H1 (cell line): ENCODE data around the gene TRMT6. TPM values are rescaled to one million over a fixed set of nuclear protein-coding genes. Genes with fewer than 3 reads are reported as not detected.

Experiments used
- polyA plus RNA-seq, 7 experiments: library from polyadenylated mRNA; depleted of rRNA in 3 of 7; stranded (reverse) in 5 of 7; unstranded in 2 of 7; fragments of >200 nt in 5 of 7; fragments of 200-250 nt in 2 of 7; gene quantifications; 1 replicate in 5 of 7; 2 replicates in 1 of 7; 4 replicates in 1 of 7; pipeline versions ENCODE4 v1.2.1 to v1.2.3, GENCODE V29; 2011 to 2013; ENCODE audit warnings: missing spikeins in 2 of 7, mixed read lengths in 2 of 7
- total RNA-seq: library from RNA; stranded (reverse); fragmentation: NEBNext Ultra II Directional; extraction: Animal tissue kit (Norgen Biotek cat#: 25700); gene quantifications from 2 replicates; pipeline ENCODE4 v1.2.1, GENCODE V29; 2021
- TF ChIP-seq, protein P1 (sequence below): fragments of 300-600 bp; sonication (generic); IDR thresholded peaks from 2 replicates; pipeline ENCODE4 v1.7.1; 2012; ENCODE audit warnings: low read length, moderate library complexity, mild to moderate bottlenecking, inconsistent platforms; ENCODE audit not compliant: insufficient replicate concordance

Gene TRMT6
- total and polyA plus RNA-seq, 2 of the 8 experiments (the other 6 are each of a cell fraction or from before 2014, with no cell fraction given): 6.9 to 23.3 TPM

DNA sequence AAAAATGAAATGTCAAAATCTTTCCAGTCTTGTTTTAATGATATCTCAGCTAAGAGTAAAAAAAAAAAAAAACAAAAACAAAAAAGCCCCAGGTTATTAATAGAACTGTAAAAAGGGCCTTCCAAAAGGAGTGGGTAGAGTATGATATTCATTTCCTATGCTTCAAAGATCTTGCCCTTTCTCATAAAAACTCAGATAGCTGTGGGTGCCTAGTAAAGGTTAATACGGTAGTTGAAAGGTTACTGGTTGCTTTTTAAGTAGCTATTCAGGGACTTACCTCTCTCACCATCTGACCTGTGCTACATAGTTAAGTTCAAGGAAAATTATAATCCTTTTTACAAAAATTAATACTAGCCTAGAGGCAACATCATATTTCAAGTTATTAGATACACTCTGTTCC is 14.9 kb downstream of the TRMT6 start (continued):
- TF ChIP-seq, protein P1, sequence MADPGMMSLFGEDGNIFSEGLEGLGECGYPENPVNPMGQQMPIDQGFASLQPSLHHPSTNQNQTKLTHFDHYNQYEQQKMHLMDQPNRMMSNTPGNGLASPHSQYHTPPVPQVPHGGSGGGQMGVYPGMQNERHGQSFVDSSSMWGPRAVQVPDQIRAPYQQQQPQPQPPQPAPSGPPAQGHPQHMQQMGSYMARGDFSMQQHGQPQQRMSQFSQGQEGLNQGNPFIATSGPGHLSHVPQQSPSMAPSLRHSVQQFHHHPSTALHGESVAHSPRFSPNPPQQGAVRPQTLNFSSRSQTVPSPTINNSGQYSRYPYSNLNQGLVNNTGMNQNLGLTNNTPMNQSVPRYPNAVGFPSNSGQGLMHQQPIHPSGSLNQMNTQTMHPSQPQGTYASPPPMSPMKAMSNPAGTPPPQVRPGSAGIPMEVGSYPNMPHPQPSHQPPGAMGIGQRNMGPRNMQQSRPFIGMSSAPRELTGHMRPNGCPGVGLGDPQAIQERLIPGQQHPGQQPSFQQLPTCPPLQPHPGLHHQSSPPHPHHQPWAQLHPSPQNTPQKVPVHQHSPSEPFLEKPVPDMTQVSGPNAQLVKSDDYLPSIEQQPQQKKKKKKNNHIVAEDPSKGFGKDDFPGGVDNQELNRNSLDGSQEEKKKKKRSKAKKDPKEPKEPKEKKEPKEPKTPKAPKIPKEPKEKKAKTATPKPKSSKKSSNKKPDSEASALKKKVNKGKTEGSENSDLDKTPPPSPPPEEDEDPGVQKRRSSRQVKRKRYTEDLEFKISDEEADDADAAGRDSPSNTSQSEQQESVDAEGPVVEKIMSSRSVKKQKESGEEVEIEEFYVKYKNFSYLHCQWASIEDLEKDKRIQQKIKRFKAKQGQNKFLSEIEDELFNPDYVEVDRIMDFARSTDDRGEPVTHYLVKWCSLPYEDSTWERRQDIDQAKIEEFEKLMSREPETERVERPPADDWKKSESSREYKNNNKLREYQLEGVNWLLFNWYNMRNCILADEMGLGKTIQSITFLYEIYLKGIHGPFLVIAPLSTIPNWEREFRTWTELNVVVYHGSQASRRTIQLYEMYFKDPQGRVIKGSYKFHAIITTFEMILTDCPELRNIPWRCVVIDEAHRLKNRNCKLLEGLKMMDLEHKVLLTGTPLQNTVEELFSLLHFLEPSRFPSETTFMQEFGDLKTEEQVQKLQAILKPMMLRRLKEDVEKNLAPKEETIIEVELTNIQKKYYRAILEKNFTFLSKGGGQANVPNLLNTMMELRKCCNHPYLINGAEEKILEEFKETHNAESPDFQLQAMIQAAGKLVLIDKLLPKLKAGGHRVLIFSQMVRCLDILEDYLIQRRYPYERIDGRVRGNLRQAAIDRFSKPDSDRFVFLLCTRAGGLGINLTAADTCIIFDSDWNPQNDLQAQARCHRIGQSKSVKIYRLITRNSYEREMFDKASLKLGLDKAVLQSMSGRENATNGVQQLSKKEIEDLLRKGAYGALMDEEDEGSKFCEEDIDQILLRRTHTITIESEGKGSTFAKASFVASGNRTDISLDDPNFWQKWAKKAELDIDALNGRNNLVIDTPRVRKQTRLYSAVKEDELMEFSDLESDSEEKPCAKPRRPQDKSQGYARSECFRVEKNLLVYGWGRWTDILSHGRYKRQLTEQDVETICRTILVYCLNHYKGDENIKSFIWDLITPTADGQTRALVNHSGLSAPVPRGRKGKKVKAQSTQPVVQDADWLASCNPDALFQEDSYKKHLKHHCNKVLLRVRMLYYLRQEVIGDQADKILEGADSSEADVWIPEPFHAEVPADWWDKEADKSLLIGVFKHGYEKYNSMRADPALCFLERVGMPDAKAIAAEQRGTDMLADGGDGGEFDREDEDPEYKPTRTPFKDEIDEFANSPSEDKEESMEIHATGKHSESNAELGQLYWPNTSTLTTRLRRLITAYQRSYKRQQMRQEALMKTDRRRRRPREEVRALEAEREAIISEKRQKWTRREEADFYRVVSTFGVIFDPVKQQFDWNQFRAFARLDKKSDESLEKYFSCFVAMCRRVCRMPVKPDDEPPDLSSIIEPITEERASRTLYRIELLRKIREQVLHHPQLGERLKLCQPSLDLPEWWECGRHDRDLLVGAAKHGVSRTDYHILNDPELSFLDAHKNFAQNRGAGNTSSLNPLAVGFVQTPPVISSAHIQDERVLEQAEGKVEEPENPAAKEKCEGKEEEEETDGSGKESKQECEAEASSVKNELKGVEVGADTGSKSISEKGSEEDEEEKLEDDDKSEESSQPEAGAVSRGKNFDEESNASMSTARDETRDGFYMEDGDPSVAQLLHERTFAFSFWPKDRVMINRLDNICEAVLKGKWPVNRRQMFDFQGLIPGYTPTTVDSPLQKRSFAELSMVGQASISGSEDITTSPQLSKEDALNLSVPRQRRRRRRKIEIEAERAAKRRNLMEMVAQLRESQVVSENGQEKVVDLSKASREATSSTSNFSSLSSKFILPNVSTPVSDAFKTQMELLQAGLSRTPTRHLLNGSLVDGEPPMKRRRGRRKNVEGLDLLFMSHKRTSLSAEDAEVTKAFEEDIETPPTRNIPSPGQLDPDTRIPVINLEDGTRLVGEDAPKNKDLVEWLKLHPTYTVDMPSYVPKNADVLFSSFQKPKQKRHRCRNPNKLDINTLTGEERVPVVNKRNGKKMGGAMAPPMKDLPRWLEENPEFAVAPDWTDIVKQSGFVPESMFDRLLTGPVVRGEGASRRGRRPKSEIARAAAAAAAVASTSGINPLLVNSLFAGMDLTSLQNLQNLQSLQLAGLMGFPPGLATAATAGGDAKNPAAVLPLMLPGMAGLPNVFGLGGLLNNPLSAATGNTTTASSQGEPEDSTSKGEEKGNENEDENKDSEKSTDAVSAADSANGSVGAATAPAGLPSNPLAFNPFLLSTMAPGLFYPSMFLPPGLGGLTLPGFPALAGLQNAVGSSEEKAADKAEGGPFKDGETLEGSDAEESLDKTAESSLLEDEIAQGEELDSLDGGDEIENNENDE: peak; percentile 90
